Fibroblast of mammary gland (primary cell): ENCODE data around the gene USP48.

Experiments used
- DNase-seq: peaks from one replicate; pipeline ENCODE4 v3.0.0-alpha.2; 2010; ENCODE audit warnings: low read depth
- H3K4me3 ChIP-seq: 2 replicates; pipeline ENCODE4 v1.5.1; 2011; ENCODE audit warnings: low read depth, mild to moderate bottlenecking, low read length, moderate library complexity; ENCODE audit not compliant: control insufficient read depth
- TF ChIP-seq, protein P1 (sequence below): conservative IDR thresholded peaks from 2 replicates; pipeline ENCODE4 v1.5.1; 2011; ENCODE audit warnings: low read depth, low read length, inconsistent platforms; ENCODE audit not compliant: control insufficient read depth, insufficient read depth

Gene USP48, protein sequence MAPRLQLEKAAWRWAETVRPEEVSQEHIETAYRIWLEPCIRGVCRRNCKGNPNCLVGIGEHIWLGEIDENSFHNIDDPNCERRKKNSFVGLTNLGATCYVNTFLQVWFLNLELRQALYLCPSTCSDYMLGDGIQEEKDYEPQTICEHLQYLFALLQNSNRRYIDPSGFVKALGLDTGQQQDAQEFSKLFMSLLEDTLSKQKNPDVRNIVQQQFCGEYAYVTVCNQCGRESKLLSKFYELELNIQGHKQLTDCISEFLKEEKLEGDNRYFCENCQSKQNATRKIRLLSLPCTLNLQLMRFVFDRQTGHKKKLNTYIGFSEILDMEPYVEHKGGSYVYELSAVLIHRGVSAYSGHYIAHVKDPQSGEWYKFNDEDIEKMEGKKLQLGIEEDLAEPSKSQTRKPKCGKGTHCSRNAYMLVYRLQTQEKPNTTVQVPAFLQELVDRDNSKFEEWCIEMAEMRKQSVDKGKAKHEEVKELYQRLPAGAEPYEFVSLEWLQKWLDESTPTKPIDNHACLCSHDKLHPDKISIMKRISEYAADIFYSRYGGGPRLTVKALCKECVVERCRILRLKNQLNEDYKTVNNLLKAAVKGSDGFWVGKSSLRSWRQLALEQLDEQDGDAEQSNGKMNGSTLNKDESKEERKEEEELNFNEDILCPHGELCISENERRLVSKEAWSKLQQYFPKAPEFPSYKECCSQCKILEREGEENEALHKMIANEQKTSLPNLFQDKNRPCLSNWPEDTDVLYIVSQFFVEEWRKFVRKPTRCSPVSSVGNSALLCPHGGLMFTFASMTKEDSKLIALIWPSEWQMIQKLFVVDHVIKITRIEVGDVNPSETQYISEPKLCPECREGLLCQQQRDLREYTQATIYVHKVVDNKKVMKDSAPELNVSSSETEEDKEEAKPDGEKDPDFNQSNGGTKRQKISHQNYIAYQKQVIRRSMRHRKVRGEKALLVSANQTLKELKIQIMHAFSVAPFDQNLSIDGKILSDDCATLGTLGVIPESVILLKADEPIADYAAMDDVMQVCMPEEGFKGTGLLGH

DNA sequence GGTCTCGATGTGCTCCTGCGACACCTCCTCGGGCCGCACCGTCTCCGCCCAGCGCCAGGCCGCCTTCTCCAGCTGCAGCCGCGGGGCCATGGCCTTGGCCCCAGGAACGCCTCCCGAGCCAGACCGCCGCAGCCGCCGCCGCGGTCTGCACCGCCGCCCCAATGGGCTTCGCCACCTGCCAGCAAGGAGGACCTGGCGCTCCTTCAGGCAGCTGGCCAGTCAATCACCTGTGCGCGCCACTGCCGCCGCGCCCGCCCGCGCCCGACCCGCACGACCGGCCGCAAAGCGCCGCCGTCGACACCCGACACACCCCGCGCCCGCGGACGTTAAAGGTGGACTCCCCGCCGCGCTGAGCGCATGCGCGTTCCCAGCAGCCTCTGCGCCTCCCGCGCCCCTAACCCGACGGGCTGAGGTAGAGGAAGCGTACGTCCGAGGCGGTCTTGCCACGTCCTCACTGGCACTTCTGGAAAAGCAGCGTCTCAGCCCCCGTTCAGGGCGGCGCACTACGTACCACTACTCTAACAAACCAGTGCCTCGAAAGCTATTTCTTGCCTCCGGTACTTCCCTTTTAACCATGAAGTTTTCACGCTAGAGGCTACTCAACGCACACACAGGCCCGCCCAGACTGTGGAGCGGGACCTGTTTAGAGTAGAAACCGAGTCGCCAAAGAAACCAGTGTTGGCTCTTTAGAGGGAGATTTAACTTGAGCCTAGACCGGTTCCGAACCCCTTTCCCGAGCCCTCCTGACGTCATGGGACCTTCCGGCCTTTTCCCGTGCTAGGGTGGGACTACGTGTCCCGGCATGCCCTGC, at the start of gene USP48:
Gene USP48, minus strand, starts transcription at position 282 of the 811 bp plus-strand sequence. Its CDS starts 192 bp downstream, at position 90.
- DNase-seq: peak; percentile 97
- TF ChIP-seq, protein P1, sequence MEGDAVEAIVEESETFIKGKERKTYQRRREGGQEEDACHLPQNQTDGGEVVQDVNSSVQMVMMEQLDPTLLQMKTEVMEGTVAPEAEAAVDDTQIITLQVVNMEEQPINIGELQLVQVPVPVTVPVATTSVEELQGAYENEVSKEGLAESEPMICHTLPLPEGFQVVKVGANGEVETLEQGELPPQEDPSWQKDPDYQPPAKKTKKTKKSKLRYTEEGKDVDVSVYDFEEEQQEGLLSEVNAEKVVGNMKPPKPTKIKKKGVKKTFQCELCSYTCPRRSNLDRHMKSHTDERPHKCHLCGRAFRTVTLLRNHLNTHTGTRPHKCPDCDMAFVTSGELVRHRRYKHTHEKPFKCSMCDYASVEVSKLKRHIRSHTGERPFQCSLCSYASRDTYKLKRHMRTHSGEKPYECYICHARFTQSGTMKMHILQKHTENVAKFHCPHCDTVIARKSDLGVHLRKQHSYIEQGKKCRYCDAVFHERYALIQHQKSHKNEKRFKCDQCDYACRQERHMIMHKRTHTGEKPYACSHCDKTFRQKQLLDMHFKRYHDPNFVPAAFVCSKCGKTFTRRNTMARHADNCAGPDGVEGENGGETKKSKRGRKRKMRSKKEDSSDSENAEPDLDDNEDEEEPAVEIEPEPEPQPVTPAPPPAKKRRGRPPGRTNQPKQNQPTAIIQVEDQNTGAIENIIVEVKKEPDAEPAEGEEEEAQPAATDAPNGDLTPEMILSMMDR: no peak
- H3K4me3 ChIP-seq: peak within 1 kb of the TSS; percentile 92

DNA sequence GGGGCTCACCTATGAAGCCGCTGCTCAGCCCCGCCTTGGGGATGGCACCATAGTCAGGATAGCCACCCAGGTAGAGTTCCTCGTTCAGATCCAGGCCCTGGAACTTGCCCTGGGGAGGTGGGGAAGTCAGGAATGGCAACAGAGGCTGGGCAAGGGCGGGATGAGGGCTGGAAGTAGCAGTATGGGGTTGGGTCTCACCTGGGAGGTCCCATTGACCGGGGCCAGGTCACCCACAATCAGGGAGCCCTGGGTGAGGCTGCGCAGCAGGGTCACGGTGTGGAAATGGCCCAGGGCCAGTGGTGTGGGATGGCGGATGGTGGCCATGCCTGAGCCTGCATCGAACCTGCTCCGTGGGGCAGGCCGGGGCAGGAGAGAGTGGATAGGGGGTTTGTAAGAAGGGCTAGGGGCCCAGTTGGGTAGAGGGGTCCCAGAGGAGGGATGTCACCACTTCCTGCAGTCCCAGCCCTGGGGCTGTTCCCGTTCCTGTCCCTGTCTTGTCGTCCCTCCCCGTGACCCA, 48.6 kb upstream of the USP48 start:
- TF ChIP-seq, protein P1: no peak
- no peak for DNase-seq
- no peak overlapping the region for H3K4me3 ChIP-seq

DNA sequence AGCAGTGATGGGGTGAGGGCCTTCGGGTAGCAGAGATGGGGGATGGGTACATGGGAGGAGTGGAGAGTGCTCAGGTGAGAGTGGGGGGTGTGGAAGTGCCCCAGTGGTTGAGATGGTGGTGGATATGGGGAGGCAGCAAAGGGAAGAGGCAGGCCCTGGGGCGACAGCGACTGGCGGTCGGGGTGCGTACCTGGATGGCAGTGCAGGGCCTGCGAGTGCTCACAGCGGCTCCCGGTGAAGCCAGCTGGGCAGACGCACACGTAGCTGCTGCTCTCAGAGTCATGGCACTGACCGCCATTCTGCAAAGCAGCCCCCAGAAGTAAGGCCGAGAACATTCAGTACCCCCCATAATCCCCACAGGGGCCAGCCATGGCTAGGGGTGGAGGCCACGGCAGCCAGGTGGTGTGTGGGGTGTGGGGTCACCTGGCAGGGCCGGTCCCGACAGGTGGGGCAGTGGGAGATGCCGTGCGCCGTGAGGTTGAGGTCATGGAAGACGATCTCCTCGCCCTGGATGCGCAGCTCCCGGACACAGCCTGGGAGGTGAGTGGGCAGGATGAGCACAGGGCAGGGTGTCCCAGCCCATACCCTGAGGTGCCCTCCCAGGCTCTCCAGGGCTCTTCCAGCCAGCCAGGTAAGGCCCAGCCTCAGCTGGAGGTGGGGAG, 48.0 kb upstream of the USP48 start:
- no peak for DNase-seq
- no peak overlapping the region for H3K4me3 ChIP-seq
- TF ChIP-seq, protein P1: no peak

DNA sequence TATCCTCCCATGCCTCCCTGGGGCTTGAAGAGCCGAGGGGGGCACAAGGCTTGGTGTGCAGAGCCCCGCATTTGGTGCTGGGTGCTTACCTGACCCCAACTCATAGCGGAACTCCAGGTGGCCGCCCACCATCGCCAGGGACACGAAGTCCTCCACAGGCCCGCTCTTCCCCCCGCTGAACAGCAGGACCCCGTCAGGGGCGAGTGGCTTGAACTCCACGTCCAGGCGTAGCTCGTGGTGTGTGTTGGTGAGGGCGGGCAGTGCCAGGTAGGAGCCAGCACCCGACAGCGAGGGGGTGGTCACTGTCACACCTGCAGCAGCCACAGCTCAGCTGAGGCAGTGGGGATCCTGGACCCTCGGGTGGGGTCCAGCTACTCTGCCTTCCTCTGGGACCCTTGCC, 46.3 kb upstream of the USP48 start:
- TF ChIP-seq, protein P1: no peak
- no peak overlapping the region for H3K4me3 ChIP-seq
- no peak for DNase-seq

DNA sequence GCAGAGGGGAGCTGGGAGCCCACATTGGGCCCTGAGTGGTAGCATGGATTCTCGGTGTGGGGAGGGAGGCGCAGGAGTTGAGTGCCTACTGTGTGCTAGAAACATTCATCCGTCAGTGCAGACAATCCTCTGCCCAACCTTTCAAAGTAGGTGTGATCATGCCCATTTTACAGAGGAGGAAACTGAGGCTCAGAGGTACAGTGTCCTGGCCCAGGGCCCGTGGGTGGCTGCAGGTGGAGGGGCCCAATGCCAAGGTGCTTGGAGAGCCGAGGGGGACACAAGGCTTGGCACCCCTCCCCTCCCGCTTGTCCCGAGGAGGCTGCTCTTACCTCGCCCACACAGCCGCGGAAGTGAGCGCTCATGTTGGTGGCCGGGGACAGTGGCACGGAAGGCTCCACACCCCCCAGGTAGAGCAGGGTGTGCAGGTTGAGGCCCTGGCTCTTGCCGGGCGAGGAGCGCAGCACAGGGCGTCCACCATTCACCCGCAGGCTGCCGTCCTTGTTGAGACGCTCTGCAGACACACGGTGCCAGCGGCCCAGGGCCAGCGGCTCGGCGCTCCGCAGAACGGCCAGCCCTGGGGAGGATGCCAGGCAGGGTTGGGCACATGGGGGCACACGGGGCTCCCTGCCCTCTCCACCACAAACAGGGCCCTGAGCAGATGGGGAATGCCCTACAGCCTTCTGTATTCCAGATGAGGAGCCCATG, 45.7 kb upstream of the USP48 start:
- TF ChIP-seq, protein P1: no peak

More for the DNA sequence above, 45.7 kb upstream of the USP48 start:
- no peak for DNase-seq
- H3K4me3 ChIP-seq: no peak overlapping the region
